PC-9 (cell line): ENCODE results near the gene QDPR. TPM values are rescaled to one million over a fixed set of nuclear protein-coding genes. Genes with fewer than 3 reads are reported as not detected.

Experiments used
- BruUV-seq: library from RNA; stranded (reverse); fragments of 400-500 nt; replicated peaks from 2 replicates; lab custom pipeline; 2021; lab: Mats Ljungman, UMichigan
- CTCF ChIA-PET: fragments of 300-600 bp; sonication (Branson Sonifier 250); formaldehyde crosslinking; loops from one replicate; lab custom pipeline; 2022; ENCODE audit warnings: antibody characterized with exemption; lab: Charles Lee
- POLR2A ChIA-PET: fragments of 300-600 bp; sonication (Branson Sonifier 250); formaldehyde crosslinking; loops from one replicate; lab custom pipeline; 2022; ENCODE audit warnings: antibody characterized with exemption; ENCODE audit not compliant: unreplicated experiment; lab: Charles Lee
- DNase-seq, 2 experiments: peaks; one replicate each; pipeline versions ENCODE4 v3.0.0 to v3.0.0-alpha.2; 2015 to 2022; ENCODE audit warnings: mixed read lengths in 1 of 2
- H2AFZ ChIP-seq: fragments of 200-600 bp; sonication (generic); 2 replicates; pipeline ENCODE4 v1.8.1; 2017; ENCODE audit warnings: antibody characterized with exemption
- H3F3A ChIP-seq: fragments of 200-600 bp; sonication (generic); 2 replicates; pipeline ENCODE4 v1.8.1; 2017; ENCODE audit warnings: antibody characterized with exemption, mild to moderate bottlenecking, low read depth; ENCODE audit not compliant: insufficient read depth
- H3K27ac ChIP-seq: fragments of 200-600 bp; sonication (generic); 2 replicates; pipeline ENCODE4 v1.6.1; 2016; ENCODE audit warnings: mixed run types
- H3K27me3 ChIP-seq: fragments of 200-600 bp; sonication (generic); 2 replicates; pipeline ENCODE4 v1.6.1; 2016; ENCODE audit warnings: low read depth, mixed run types; ENCODE audit not compliant: insufficient read depth
- H3K36me3 ChIP-seq: fragments of 200-600 bp; sonication (generic); 2 replicates; pipeline ENCODE4 v1.6.1; 2016; ENCODE audit warnings: low read depth, mixed run types
- H3K4me1 ChIP-seq: fragments of 200-600 bp; sonication (generic); replicated peaks from 2 replicates; pipeline ENCODE4 v1.6.1; 2016; ENCODE audit warnings: mixed run types; ENCODE audit not compliant: insufficient read depth
- H3K4me2 ChIP-seq: fragments of 200-600 bp; sonication (generic); 2 replicates; pipeline ENCODE4 v1.6.1; 2017; ENCODE audit warnings: mixed run types
- H3K4me3 ChIP-seq: fragments of 200-600 bp; sonication (generic); 2 replicates; pipeline ENCODE4 v1.6.1; 2016; ENCODE audit warnings: mixed run types
- H3K79me2 ChIP-seq: fragments of 200-600 bp; sonication (generic); 2 replicates; pipeline ENCODE4 v1.6.1; 2017; ENCODE audit warnings: low read depth, mixed run types
- H3K9me2 ChIP-seq: fragments of 200-600 bp; sonication (generic); 2 replicates; pipeline ENCODE4 v1.8.1; 2017; ENCODE audit warnings: mild to moderate bottlenecking; ENCODE audit not compliant: insufficient read depth
- H3K9me3 ChIP-seq: fragments of 200-600 bp; sonication (generic); 2 replicates; pipeline ENCODE4 v1.8.1; 2016; ENCODE audit warnings: low read depth; ENCODE audit not compliant: insufficient read depth
- H4K20me1 ChIP-seq: fragments of 200-600 bp; sonication (generic); 2 replicates; pipeline ENCODE4 v1.8.1; 2017; ENCODE audit not compliant: insufficient read depth
- CTCF ChIP-seq: fragments of 200-600 bp; sonication (generic); conservative IDR thresholded peaks from 2 replicates; pipeline ENCODE4 v1.6.1; 2017; ENCODE audit warnings: mixed run types, antibody characterized with exemption, mild to moderate bottlenecking, moderate library complexity
- EZH2 ChIP-seq: fragments of 200-600 bp; sonication (generic); IDR thresholded peaks from 2 replicates; pipeline ENCODE4 v1.8.0; 2017; ENCODE audit warnings: antibody characterized with exemption, low read depth
- intact Hi-C: fragments of 100-400 bp; cut with micrococcal nuclease; formaldehyde crosslinking; loops from one replicate; pipeline ENCODE4 v1.10.0; 2022; ENCODE audit not compliant: unreplicated experiment
- total RNA-seq: library from RNA; stranded (reverse); gene quantifications from 2 replicates; pipeline ENCODE4 v1.2.3, GENCODE V29; 2021

QDPR gene
- total RNA-seq, 1 experiment from 2014 or later = 14.0 TPM

- CTCF ChIA-PET = no interaction called here
- Histone ChIP-seq H3K9me3 (no peaks in the 10 kb centered on the region), H3K27me3 (peaks cover 17% of the 10 kb centered on the region; the same call in 1 of the 2 replicates), H3K36me3 (no peaks in the 10 kb centered on the region), H3K9me2 (no peaks in the 10 kb centered on the region), H3K4me1 (peaks cover 11% of the 10 kb centered on the region; the same call in 1 of the 2 replicates), H3K4me2 (no peak within 1 kb of the TSS), H2AFZ (no peak within 1 kb of the TSS), H3K79me2 (no peaks in the 10 kb centered on the region; the same call in 1 of the 2 replicates), H3F3A (no peaks in the 10 kb centered on the region), H3K4me3 (no peak within 1 kb of the TSS), H3K27ac (no peak within 1 kb of the TSS), H4K20me1 (no peaks in the 10 kb centered on the region)
- POLR2A ChIA-PET = no interaction called here
- TF ChIP-seq CTCF = no peak
- no peak for TF ChIP-seq EZH2
- DNase-seq = no peak
- no TSS peak for BruUV-seq
- intact Hi-C loops = loop anchor here (5.0 kb wide), 2 partner anchors 292 to 507 kb away; partner anchors contain the start of gene LCORL
These were observed 3.0 kb upstream of the QDPR start, which contains the start of gene CLRN2 for GRCh38 chr4:17514865-17515264. CLRN2 (plus strand) TSS chr4:17515165; CDS start chr4:17515267, 102 bp downstream.

- H2AFZ ChIP-seq = no peak overlapping the region
- no TSS peak for BruUV-seq
- H3K36me3 ChIP-seq = no peaks in the 10 kb centered on the region
- ChIA-PET CTCF (interaction anchor here (0.6 kb wide), 1 partner anchor 84 kb away, joined by 4 read pairs; no protein-coding TSS in a partner anchor), POLR2A (no interaction called here)
- no peak overlapping the region for H3K27ac ChIP-seq
- peaks cover 11% of the 10 kb centered on the region; the same call in 1 of the 2 replicates for H3K4me1 ChIP-seq
- DNase-seq = no peak
- H3K4me3 ChIP-seq = no peak overlapping the region; the same call in 1 of the 2 replicates
- H3K9me3 ChIP-seq = no peaks in the 10 kb centered on the region
- H3K79me2 ChIP-seq = no peaks in the 10 kb centered on the region; the same call in 1 of the 2 replicates
- no peaks in the 10 kb centered on the region for H3K9me2 ChIP-seq
- no peaks in the 10 kb centered on the region for H3F3A ChIP-seq
- intact Hi-C loops = loop anchor here (5.0 kb wide), 2 partner anchors 294 to 509 kb away; partner anchors contain the start of gene LCORL
- TF ChIP-seq CTCF = no peak
- TF ChIP-seq EZH2 = no peak
- H3K27me3 ChIP-seq = peaks cover 15% of the 10 kb centered on the region; the same call in 1 of the 2 replicates
- peak overlapping the region; percentile 77 for H3K4me2 ChIP-seq
- no peaks in the 10 kb centered on the region for H4K20me1 ChIP-seq
These were observed 1.2 kb upstream of the QDPR start for GRCh38 chr4:17512973-17513665.

GRCh38 chr4:17511509-17511949, 361 bp downstream of the QDPR start:
- H3K9me3 ChIP-seq = no peaks in the 10 kb centered on the region
- ChIA-PET CTCF (interaction anchor here (0.7 kb wide), 1 partner anchor 37 kb away, joined by 3 read pairs; no protein-coding TSS in a partner anchor), POLR2A (no interaction called here)
- no TSS peak for BruUV-seq
- peak in 1 of 2 experiments; percentile 29 for DNase-seq
- no peaks in the 10 kb centered on the region for H3F3A ChIP-seq
- H3K27ac ChIP-seq = no peak overlapping the region
- peak overlapping the region; percentile 88 for H3K4me2 ChIP-seq
- H3K4me3 ChIP-seq = peak overlapping the region; percentile 81
- no peaks in the 10 kb centered on the region for H4K20me1 ChIP-seq
- no peaks in the 10 kb centered on the region for H3K36me3 ChIP-seq
- H3K4me1 ChIP-seq = peaks cover 11% of the 10 kb centered on the region; the same call in 1 of the 2 replicates
- no peaks in the 10 kb centered on the region; the same call in 1 of the 2 replicates for H3K79me2 ChIP-seq
- H3K27me3 ChIP-seq = peaks cover 9% of the 10 kb centered on the region; the same call in 1 of the 2 replicates
- peak overlapping the region; percentile 98 for H2AFZ ChIP-seq
- intact Hi-C loops = loop anchor here (5.0 kb wide), 2 partner anchors 296 to 511 kb away; partner anchors contain the start of gene LCORL
- TF ChIP-seq CTCF (no peak), EZH2 (no peak)
- no peaks in the 10 kb centered on the region for H3K9me2 ChIP-seq
